ENCODE measurements around the gene BATF. TPM values are rescaled to one million over a fixed set of nuclear protein-coding genes. Genes with fewer than 3 reads are reported as not detected.

The BATF gene
- total RNA-seq, 1 experiment from 2014 or later: not detected

DNA sequence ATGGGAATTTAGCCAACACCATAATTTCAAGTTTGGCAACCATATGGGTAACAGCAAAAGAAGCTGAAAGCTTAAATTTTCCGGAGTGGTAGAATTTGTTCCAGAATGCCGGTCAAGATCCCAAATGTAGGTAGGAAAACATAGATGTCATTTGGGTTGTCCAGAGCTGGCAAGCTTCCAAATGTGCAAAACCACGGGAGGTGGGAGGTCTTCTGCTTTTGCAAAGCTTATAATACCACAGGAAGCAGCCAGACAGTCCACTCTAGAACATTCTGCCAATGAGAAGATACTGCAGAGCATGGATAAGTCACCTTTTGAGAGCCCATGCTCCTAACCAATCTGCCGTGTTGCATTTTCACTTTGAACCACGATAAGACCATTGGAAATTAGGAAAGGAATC is 26.4 kb upstream of the BATF start:
- H3K27ac ChIP-seq (ENCODE audit: low read length): no peak overlapping the region
- H4K20me1 ChIP-seq (ENCODE audit: insufficient read depth, low read depth, low read length): no peaks in the 10 kb centered on the region
- no peak overlapping the region for H3K4me3 ChIP-seq (ENCODE audit: low read length)
- DNase-seq: no peak
- no peaks in the 10 kb centered on the region for H3K27me3 ChIP-seq (ENCODE audit: low read length)
- H3K4me2 ChIP-seq (ENCODE audit: low read depth, low read length, poor library complexity, severe bottlenecking): no peak overlapping the region
- no peaks in the 10 kb centered on the region for H3K36me3 ChIP-seq (ENCODE audit: insufficient read depth, low read length)
- H2AFZ ChIP-seq (ENCODE audit: low read length): no peak overlapping the region
- H3K9me3 ChIP-seq (ENCODE audit: low read length): no peaks in the 10 kb centered on the region
- H3K9ac ChIP-seq (ENCODE audit: low read length): no peak overlapping the region
- no peaks in the 10 kb centered on the region for H3K9me2 ChIP-seq (replicated peaks; ENCODE audit: insufficient read depth, low read length)
- no peaks in the 10 kb centered on the region for H3K79me2 ChIP-seq (ENCODE audit: low read length)
- H3K4me1 ChIP-seq (ENCODE audit: low read length): peaks cover 4% of the 10 kb centered on the region

DNA sequence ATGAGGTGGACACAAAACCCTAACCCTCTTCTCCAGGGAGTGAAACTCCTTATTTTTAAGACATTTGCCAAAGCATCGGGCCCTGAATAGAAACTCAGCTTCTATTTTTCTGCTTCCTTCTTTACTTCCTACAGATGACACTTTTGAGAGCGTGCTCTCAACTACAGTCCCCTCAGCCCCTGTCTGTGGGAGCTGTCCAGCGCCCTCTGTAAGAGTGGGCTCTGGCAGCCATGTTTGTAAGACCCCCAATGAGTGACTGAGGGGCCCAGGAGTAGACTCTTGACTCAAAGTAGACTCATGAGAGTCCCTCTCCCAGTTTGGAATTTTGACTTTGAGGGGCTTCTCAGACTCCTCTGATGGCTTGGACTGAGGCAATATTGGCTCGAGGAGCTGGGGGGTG is 25.5 kb upstream of the BATF start:
- H4K20me1 ChIP-seq (ENCODE audit: insufficient read depth, low read depth, low read length): no peaks in the 10 kb centered on the region
- H3K4me2 ChIP-seq (ENCODE audit: low read depth, low read length, poor library complexity, severe bottlenecking): no peak overlapping the region
- no peaks in the 10 kb centered on the region for H3K9me3 ChIP-seq (ENCODE audit: low read length)
- no peak overlapping the region for H3K27ac ChIP-seq (ENCODE audit: low read length)
- no peak overlapping the region for H2AFZ ChIP-seq (ENCODE audit: low read length)
- H3K4me1 ChIP-seq (ENCODE audit: low read length): peaks cover 4% of the 10 kb centered on the region
- H3K4me3 ChIP-seq (ENCODE audit: low read length): no peak overlapping the region
- H3K27me3 ChIP-seq (ENCODE audit: low read length): no peaks in the 10 kb centered on the region
- H3K36me3 ChIP-seq (ENCODE audit: insufficient read depth, low read length): no peaks in the 10 kb centered on the region
- H3K79me2 ChIP-seq (ENCODE audit: low read length): no peaks in the 10 kb centered on the region
- no peaks in the 10 kb centered on the region for H3K9me2 ChIP-seq (replicated peaks; ENCODE audit: insufficient read depth, low read length)
- H3K9ac ChIP-seq (ENCODE audit: low read length): no peak overlapping the region
- no peak for DNase-seq

DNA sequence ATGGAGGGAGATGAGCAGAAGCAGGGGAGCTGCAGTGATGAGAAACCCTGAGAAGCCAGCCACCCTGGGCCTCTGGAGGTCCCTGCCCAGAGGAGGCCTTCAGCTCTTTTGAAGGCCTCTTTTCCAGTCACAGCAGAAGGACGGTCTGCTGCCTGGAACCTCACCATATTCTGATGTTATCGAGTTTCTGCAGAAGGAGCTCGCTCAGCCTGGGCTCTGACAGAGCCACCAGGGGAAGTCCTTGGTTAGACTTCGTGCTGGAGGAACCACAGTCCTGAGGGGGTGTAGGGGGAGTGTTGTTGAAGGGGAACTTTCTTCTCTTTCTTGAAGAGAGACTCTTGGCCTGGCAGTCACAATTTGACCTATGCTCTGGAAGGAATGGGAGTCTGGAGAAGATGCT is 25.1 kb upstream of the BATF start:
- Histone ChIP-seq H4K20me1 (ENCODE audit: insufficient read depth, low read depth, low read length) (no peaks in the 10 kb centered on the region), H3K27me3 (ENCODE audit: low read length) (no peaks in the 10 kb centered on the region), H3K9me3 (ENCODE audit: low read length) (no peaks in the 10 kb centered on the region), H3K4me1 (ENCODE audit: low read length) (peaks cover 4% of the 10 kb centered on the region), H3K79me2 (ENCODE audit: low read length) (no peaks in the 10 kb centered on the region), H2AFZ (ENCODE audit: low read length) (no peak overlapping the region), H3K4me3 (ENCODE audit: low read length) (no peak overlapping the region), H3K4me2 (ENCODE audit: low read depth, low read length, poor library complexity, severe bottlenecking) (no peak overlapping the region), H3K9ac (ENCODE audit: low read length) (no peak overlapping the region), H3K9me2 (replicated peaks; ENCODE audit: insufficient read depth, low read length) (no peaks in the 10 kb centered on the region), H3K27ac (ENCODE audit: low read length) (no peak overlapping the region), H3K36me3 (ENCODE audit: insufficient read depth, low read length) (no peaks in the 10 kb centered on the region)
- DNase-seq: no peak

DNA sequence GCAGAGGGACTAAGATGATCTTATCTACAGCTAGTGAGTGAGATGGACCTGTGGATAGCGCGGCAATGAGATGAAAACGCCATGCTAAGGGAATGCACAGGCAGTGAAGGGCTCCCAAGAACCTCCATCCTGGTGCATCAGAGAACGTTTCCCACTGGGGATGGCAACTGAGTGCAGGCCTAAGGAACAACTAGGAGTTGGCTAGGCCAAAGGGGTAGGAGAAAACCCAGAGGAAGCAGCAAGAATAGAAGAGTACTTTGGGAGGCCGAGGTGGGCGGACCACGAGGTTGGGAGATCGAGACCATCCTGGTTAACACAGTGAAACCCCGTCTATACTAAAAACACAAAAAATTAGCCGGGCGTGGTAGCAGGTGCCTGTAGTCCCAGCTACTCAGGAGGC is 24.6 kb upstream of the BATF start:
- DNase-seq: no peak
- no peak overlapping the region for H3K4me3 ChIP-seq (ENCODE audit: low read length)
- H3K9ac ChIP-seq (ENCODE audit: low read length): no peak overlapping the region
- H3K27ac ChIP-seq (ENCODE audit: low read length): no peak overlapping the region
- no peaks in the 10 kb centered on the region for H3K9me3 ChIP-seq (ENCODE audit: low read length)
- H3K4me2 ChIP-seq (ENCODE audit: low read depth, low read length, poor library complexity, severe bottlenecking): no peak overlapping the region
- H3K9me2 ChIP-seq (replicated peaks; ENCODE audit: insufficient read depth, low read length): no peaks in the 10 kb centered on the region
- H3K79me2 ChIP-seq (ENCODE audit: low read length): no peaks in the 10 kb centered on the region
- peaks cover 4% of the 10 kb centered on the region for H3K4me1 ChIP-seq (ENCODE audit: low read length)
- H3K36me3 ChIP-seq (ENCODE audit: insufficient read depth, low read length): no peaks in the 10 kb centered on the region
- no peaks in the 10 kb centered on the region for H4K20me1 ChIP-seq (ENCODE audit: insufficient read depth, low read depth, low read length)
- no peak overlapping the region for H2AFZ ChIP-seq (ENCODE audit: low read length)
- no peaks in the 10 kb centered on the region for H3K27me3 ChIP-seq (ENCODE audit: low read length)

DNA sequence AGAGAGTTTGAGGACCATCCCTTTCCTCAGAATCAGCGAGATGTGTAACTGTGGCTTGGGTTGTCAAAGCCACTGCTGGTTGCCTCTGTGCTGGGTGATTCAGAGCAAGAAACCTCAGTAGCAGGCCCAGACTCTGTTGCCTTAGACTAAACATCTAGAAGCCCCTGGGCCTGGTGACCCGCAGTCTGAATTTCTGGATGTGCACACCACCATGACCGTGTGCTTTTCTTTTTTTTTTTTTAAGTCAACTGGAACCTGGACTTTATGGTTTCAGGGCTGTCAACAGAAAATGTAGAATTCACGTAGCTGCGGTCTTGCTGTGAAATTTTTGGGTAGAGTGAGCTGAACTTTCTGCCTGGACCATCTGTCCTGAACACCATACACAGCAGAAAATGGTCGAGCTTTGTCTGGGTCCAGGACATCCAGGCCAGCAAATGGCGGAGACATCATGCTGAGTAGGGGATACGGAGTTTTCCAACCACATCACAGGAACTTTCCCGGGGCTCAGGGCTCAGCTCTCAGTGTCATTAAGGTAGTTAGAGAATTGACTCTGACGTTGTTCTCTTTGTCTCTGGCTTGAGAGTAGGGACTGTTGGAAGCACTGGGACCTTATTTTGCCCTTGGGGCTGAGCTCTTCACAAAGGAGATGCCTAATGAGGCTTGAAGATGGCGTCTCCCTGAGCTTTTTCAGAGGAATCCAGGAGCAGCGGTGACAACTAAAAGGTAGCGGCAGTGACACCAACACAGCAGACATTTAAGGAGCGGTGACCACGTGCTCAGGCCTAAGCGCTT is 23.0 kb upstream of the BATF start:
- Histone ChIP-seq H3K4me3 (ENCODE audit: low read length) (no peak overlapping the region), H3K9ac (ENCODE audit: low read length) (no peak overlapping the region), H3K4me2 (ENCODE audit: low read depth, low read length, poor library complexity, severe bottlenecking) (no peak overlapping the region), H3K79me2 (ENCODE audit: low read length) (no peaks in the 10 kb centered on the region), H4K20me1 (ENCODE audit: insufficient read depth, low read depth, low read length) (0 out of 2 replicates have a peak, but pooled peaks cover 4% of the 10 kb centered on the region), H3K4me1 (ENCODE audit: low read length) (no peaks in the 10 kb centered on the region), H3K36me3 (ENCODE audit: insufficient read depth, low read length) (no peaks in the 10 kb centered on the region), H3K9me2 (replicated peaks; ENCODE audit: insufficient read depth, low read length) (no peaks in the 10 kb centered on the region), H2AFZ (ENCODE audit: low read length) (no peak overlapping the region), H3K27ac (ENCODE audit: low read length) (no peak overlapping the region), H3K9me3 (ENCODE audit: low read length) (no peaks in the 10 kb centered on the region), H3K27me3 (ENCODE audit: low read length) (no peaks in the 10 kb centered on the region)
- DNase-seq: no peak

DNA sequence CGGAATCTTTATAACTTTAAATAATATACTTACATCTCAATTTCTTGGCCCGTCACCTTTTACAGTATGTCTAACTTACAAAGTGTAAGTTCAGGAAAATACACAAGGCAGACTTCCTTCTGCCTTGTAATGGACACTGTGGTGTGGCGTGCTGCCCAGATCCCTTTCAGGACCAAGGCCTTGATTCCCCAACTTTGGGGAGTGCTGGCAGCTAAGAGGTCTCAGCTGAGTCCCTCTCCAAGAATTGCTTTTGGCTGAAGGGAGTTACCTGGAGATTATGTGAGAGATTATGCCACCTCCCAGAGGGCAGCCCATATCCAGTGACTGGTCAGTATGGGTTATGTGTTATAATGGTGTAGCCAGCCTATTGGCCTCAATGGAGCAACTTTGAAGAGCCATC is 21.2 kb upstream of the BATF start:
- H3K4me1 ChIP-seq (ENCODE audit: low read length): no peaks in the 10 kb centered on the region
- 0 out of 2 replicates have a peak, but pooled peaks cover 4% of the 10 kb centered on the region for H4K20me1 ChIP-seq (ENCODE audit: insufficient read depth, low read depth, low read length)
- H3K4me3 ChIP-seq (ENCODE audit: low read length): no peak overlapping the region
- H3K9ac ChIP-seq (ENCODE audit: low read length): no peak overlapping the region
- no peak for DNase-seq
- H3K36me3 ChIP-seq (ENCODE audit: insufficient read depth, low read length): no peaks in the 10 kb centered on the region
- no peaks in the 10 kb centered on the region for H3K27me3 ChIP-seq (ENCODE audit: low read length)
- no peaks in the 10 kb centered on the region for H3K79me2 ChIP-seq (ENCODE audit: low read length)
- H3K27ac ChIP-seq (ENCODE audit: low read length): no peak overlapping the region
- H2AFZ ChIP-seq (ENCODE audit: low read length): no peak overlapping the region
- H3K9me3 ChIP-seq (ENCODE audit: low read length): no peaks in the 10 kb centered on the region
- H3K9me2 ChIP-seq (replicated peaks; ENCODE audit: insufficient read depth, low read length): no peaks in the 10 kb centered on the region
- no peak overlapping the region for H3K4me2 ChIP-seq (ENCODE audit: low read depth, low read length, poor library complexity, severe bottlenecking)

DNA sequence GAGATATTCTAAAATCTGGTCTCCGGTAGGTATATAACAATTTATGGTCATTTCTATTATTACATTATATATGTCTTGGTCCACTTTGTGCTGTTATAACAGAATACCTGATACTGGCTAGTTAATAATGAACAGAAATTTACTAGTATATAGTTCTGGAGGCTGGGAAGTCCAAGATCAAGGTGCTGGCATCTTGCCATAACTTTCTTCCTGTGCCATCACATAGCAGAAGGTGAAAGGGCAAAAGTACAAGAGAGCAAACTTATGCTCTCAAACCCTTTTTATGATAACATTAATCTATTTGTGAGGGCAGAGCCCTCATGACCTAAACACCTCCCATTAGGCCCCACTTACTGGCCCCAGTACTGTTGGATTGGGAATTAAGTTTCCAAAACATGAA is 17.9 kb upstream of the BATF start:
- H3K4me3 ChIP-seq (ENCODE audit: low read length): no peak overlapping the region
- H3K27ac ChIP-seq (ENCODE audit: low read length): no peak overlapping the region
- no peak overlapping the region for H2AFZ ChIP-seq (ENCODE audit: low read length)
- no peak overlapping the region for H3K4me2 ChIP-seq (ENCODE audit: low read depth, low read length, poor library complexity, severe bottlenecking)
- H3K4me1 ChIP-seq (ENCODE audit: low read length): no peaks in the 10 kb centered on the region
- H3K9ac ChIP-seq (ENCODE audit: low read length): no peak overlapping the region
- no peaks in the 10 kb centered on the region for H3K9me2 ChIP-seq (replicated peaks; ENCODE audit: insufficient read depth, low read length)
- peaks cover 6% of the 10 kb centered on the region; the same call in 1 of the 2 replicates for H3K9me3 ChIP-seq (ENCODE audit: low read length)
- H4K20me1 ChIP-seq (ENCODE audit: insufficient read depth, low read depth, low read length): 0 out of 2 replicates have a peak, but pooled peaks cover 4% of the 10 kb centered on the region
- peaks cover 2% of the 10 kb centered on the region; the same call in 1 of the 2 replicates for H3K27me3 ChIP-seq (ENCODE audit: low read length)
- H3K36me3 ChIP-seq (ENCODE audit: insufficient read depth, low read length): no peaks in the 10 kb centered on the region
- DNase-seq: no peak
- no peaks in the 10 kb centered on the region for H3K79me2 ChIP-seq (ENCODE audit: low read length)

DNA sequence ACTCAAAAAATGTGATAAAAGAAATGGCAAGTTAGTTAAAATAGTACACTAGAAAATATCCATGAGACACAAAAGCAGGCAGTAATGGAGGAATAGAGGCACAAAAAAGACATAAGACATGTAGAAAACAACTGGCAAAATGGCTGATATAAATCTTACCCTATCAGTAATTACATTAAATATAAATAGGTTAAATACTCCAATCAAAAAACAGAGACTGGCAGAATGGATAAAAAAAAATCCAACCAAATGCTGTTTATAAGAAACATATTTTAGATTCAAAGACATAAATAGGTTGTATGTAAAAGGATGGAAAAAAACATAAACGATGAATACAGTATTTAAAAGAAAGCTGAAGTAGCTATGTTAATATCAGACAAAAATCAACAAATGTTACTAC is 15.3 kb upstream of the BATF start:
- DNase-seq: no peak

More for the DNA sequence above, 15.3 kb upstream of the BATF start:
- H4K20me1 ChIP-seq (ENCODE audit: insufficient read depth, low read depth, low read length): 0 out of 2 replicates have a peak, but pooled peaks cover 4% of the 10 kb centered on the region
- H2AFZ ChIP-seq (ENCODE audit: low read length): no peak overlapping the region
- no peaks in the 10 kb centered on the region for H3K9me2 ChIP-seq (replicated peaks; ENCODE audit: insufficient read depth, low read length)
- H3K27ac ChIP-seq (ENCODE audit: low read length): no peak overlapping the region
- H3K9ac ChIP-seq (ENCODE audit: low read length): no peak overlapping the region
- H3K27me3 ChIP-seq (ENCODE audit: low read length): peaks cover 5% of the 10 kb centered on the region; the same call in 1 of the 2 replicates
- H3K4me3 ChIP-seq (ENCODE audit: low read length): no peak overlapping the region
- no peaks in the 10 kb centered on the region for H3K36me3 ChIP-seq (ENCODE audit: insufficient read depth, low read length)
- H3K79me2 ChIP-seq (ENCODE audit: low read length): no peaks in the 10 kb centered on the region
- H3K9me3 ChIP-seq (ENCODE audit: low read length): peaks cover 25% of the 10 kb centered on the region
- H3K4me1 ChIP-seq (ENCODE audit: low read length): no peaks in the 10 kb centered on the region
- H3K4me2 ChIP-seq (ENCODE audit: low read depth, low read length, poor library complexity, severe bottlenecking): no peak overlapping the region
